Trophoblast cell (in vitro differentiated cells and primary cell): ENCODE measurements around the gene APOBEC3B.
"Not testable (repeated sequence)": the region's sequence is repeated elsewhere in the genome, so short reads cannot be mapped to it uniquely, and the experiment has no call there.

ENCODE experiments used
- DNase-seq, 2 donors: peaks; one replicate each; pipeline ENCODE4 v3.0.0-alpha.2; 2016
- H2AFZ ChIP-seq: 2 replicates; pipeline ENCODE4 v1.6.1; 2013; ENCODE audit warnings: low read length, moderate library complexity, mild to moderate bottlenecking; ENCODE audit not compliant: insufficient read depth, poor library complexity
- H2AK5ac ChIP-seq: 2 replicates; pipeline ENCODE4 v1.6.1; 2013; ENCODE audit warnings: mild to moderate bottlenecking, low read length
- H2BK120ac ChIP-seq: 2 replicates; pipeline ENCODE4 v1.6.1; 2013; ENCODE audit warnings: low read length, mild to moderate bottlenecking, moderate library complexity; ENCODE audit not compliant: insufficient read depth, poor library complexity
- H2BK12ac ChIP-seq: 2 replicates; pipeline ENCODE4 v1.6.1; 2013; ENCODE audit warnings: mild to moderate bottlenecking, low read length, moderate library complexity
- H2BK5ac ChIP-seq: 2 replicates; pipeline ENCODE4 v1.6.1; 2013; ENCODE audit warnings: low read length, low read depth, moderate library complexity, mild to moderate bottlenecking; ENCODE audit not compliant: poor library complexity
- H3K14ac ChIP-seq: 2 replicates; pipeline ENCODE4 v1.6.1; 2013; ENCODE audit warnings: mild to moderate bottlenecking, low read length
- H3K18ac ChIP-seq: 2 replicates; pipeline ENCODE4 v1.6.1; 2013; ENCODE audit warnings: mild to moderate bottlenecking, low read length
- H3K23ac ChIP-seq: 2 replicates; pipeline ENCODE4 v1.6.1; 2013; ENCODE audit warnings: low read length
- H3K27ac ChIP-seq: 2 replicates; pipeline ENCODE4 v1.5.1; 2013; ENCODE audit warnings: low read depth, mild to moderate bottlenecking, inconsistent platforms, low read length, moderate library complexity
- H3K27me3 ChIP-seq: 2 replicates; pipeline ENCODE4 v1.6.1; 2013; ENCODE audit warnings: inconsistent platforms, mild to moderate bottlenecking, low read length, moderate library complexity; ENCODE audit not compliant: insufficient read depth
- H3K36me3 ChIP-seq, 2 experiments: 1 replicate in 1 of 2; 2 replicates in 1 of 2; pipeline ENCODE4 v1.6.1; 2013; ENCODE audit warnings: low read length in 2 of 2, mild to moderate bottlenecking in 2 of 2, moderate library complexity in 1 of 2; ENCODE audit not compliant: insufficient read depth in 2 of 2, control insufficient read depth in 1 of 2
- H3K4ac ChIP-seq: 2 replicates; pipeline ENCODE4 v1.6.1; 2013; ENCODE audit warnings: low read depth, mild to moderate bottlenecking, low read length, moderate library complexity
- H3K4me1 ChIP-seq, 2 experiments: 1 replicate in 1 of 2; 2 replicates in 1 of 2; pipeline ENCODE4 v1.6.1; 2013; ENCODE audit warnings: low read length in 2 of 2, mild to moderate bottlenecking in 2 of 2, moderate library complexity in 1 of 2; ENCODE audit not compliant: insufficient read depth in 2 of 2, control insufficient read depth in 1 of 2
- H3K4me2 ChIP-seq: 2 replicates; pipeline ENCODE4 v1.6.1; 2013; ENCODE audit warnings: inconsistent platforms, mild to moderate bottlenecking, low read length, moderate library complexity
- H3K4me3 ChIP-seq: 2 replicates; pipeline ENCODE4 v1.5.1; 2013; ENCODE audit warnings: mild to moderate bottlenecking, low read depth, low read length, inconsistent platforms
- H3K79me1 ChIP-seq: one replicate; pipeline ENCODE4 v1.6.1; 2013; ENCODE audit warnings: low read length
- H3K79me2 ChIP-seq: 2 replicates; pipeline ENCODE4 v1.6.1; 2013; ENCODE audit warnings: low read length, mild to moderate bottlenecking; ENCODE audit not compliant: control insufficient read depth, insufficient read depth, poor library complexity
- H3K9ac ChIP-seq: 2 replicates; pipeline ENCODE4 v1.6.1; 2013; ENCODE audit warnings: mild to moderate bottlenecking, low read length
- H3K9me3 ChIP-seq: 2 replicates; pipeline ENCODE4 v1.6.1; 2013; ENCODE audit warnings: low read depth, mild to moderate bottlenecking, control low read depth, inconsistent platforms, low read length; ENCODE audit not compliant: insufficient read depth
- H4K12ac ChIP-seq: 2 replicates; pipeline ENCODE4 v1.6.1; 2013; ENCODE audit warnings: low read depth, mild to moderate bottlenecking, low read length, moderate library complexity
- H4K8ac ChIP-seq: 2 replicates; pipeline ENCODE4 v1.6.1; 2013; ENCODE audit warnings: low read depth, mild to moderate bottlenecking, low read length, moderate library complexity
- H4K91ac ChIP-seq: one replicate; pipeline ENCODE4 v1.6.1; 2013; ENCODE audit warnings: low read depth, mild to moderate bottlenecking, low read length, moderate library complexity
- WGBS: extraction: QIAGEN DNeasy Blood & Tissue Kit; methylation state at CpG from one replicate; pipeline ENCODE4 v1.1.7; 2013; ENCODE audit warnings: missing lambda C conversion rate; ENCODE audit not compliant: insufficient read length, insufficient coverage; ENCODE audit errors: extremely low coverage; 5-methylcytosine and 5-hydroxymethylcytosine counted together

Gene APOBEC3B

DNA sequence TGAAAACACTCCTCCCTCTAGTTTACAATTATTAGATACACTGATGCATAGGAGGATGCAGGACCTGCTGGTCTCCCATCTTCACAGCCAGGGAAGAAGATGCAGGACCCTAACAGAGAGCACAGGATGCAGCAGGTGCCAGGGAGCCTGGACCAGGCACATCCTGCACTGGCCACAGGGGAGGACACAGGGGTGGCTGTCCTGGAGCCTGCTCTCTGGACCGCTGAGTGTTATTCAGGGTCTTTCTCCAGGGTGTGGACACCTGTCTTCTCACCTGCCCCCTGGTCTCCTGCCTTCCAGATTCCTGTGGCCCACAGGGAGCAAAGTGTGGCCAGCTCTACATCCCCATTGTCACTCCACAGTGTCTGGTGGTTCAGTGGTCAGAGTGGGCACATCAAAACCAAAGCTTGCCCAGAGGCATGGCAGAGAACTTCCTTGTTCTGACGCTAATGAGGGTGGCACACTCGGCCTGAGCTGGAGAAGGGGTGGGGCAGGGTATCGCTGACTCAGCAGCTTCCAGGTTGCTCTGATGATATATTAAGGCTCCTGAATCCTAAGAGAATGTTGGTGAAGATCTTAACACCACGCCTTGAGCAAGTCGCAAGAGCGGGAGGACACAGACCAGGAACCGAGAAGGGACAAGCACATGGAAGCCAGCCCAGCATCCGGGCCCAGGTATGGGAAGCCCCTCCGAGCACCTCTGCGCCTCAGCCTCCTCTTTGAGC, 24.9 kb upstream of the APOBEC3B start, which contains the start of gene APOBEC3A:
Gene APOBEC3A (plus strand): TSS at position 564 of the 725 bp plus-strand sequence. CDS start 83 bp downstream, at position 647.
- Histone ChIP-seq H2BK120ac (no peak within 1 kb of the TSS), H3K14ac (no peak within 1 kb of the TSS), H2AFZ (no peak within 1 kb of the TSS), H3K18ac (no peak within 1 kb of the TSS), H3K79me1 (no peaks in the 10 kb centered on the region), H3K9me3 (peaks cover 4% of the 10 kb centered on the region), H3K27ac (no peak within 1 kb of the TSS), H2BK12ac (no peak within 1 kb of the TSS), H3K23ac (no peak within 1 kb of the TSS), H3K4ac (no peak within 1 kb of the TSS), H3K36me3 (no peaks in the 10 kb centered on the region), H3K27me3 (no peaks in the 10 kb centered on the region), H2AK5ac (no peak within 1 kb of the TSS), H4K91ac (no peak within 1 kb of the TSS), H2BK5ac (no peak within 1 kb of the TSS), H3K4me1 (no peaks in the 10 kb centered on the region), H3K4me3 (no peak within 1 kb of the TSS), H3K9ac (no peak within 1 kb of the TSS), H4K8ac (no peak within 1 kb of the TSS), H3K79me2 (no peaks in the 10 kb centered on the region), H4K12ac (no peak within 1 kb of the TSS), H3K4me2 (no peak within 1 kb of the TSS)
- WGBS, result no CpG with 5 or more reads among the region's 11 CpGs
- no peak for DNase-seq

GRCh38 chr22:38957808-38958650, 24.1 kb upstream of the APOBEC3B start:
- Histone ChIP-seq H3K14ac (no peak overlapping the region), H3K79me1 (no peaks in the 10 kb centered on the region), H4K91ac (no peak overlapping the region), H4K8ac (no peak overlapping the region), H3K4ac (no peak overlapping the region), H4K12ac (no peak overlapping the region), H2BK5ac (no peak overlapping the region), H3K9ac (no peak overlapping the region), H2BK12ac (no peak overlapping the region), H3K4me2 (no peak overlapping the region), H3K18ac (no peak overlapping the region), H3K79me2 (no peaks in the 10 kb centered on the region), H3K36me3 (no peaks in the 10 kb centered on the region), H3K4me3 (no peak overlapping the region), H3K23ac (no peak overlapping the region), H2BK120ac (no peak overlapping the region), H2AFZ (no peak overlapping the region), H3K27me3 (no peaks in the 10 kb centered on the region), H3K4me1 (no peaks in the 10 kb centered on the region), H2AK5ac (no peak overlapping the region), H3K9me3 (peaks cover 4% of the 10 kb centered on the region), H3K27ac (no peak overlapping the region)
- no peak for DNase-seq
- WGBS, result no CpG with 5 or more reads among the region's 6 CpGs

GRCh38 chr22:38958651-38958943, 23.6 kb upstream of the APOBEC3B start:
- not testable (repeated sequence) for H4K8ac ChIP-seq, H2AFZ ChIP-seq, H3K18ac ChIP-seq, H3K4ac ChIP-seq, H2AK5ac ChIP-seq, H3K27ac ChIP-seq, H2BK12ac ChIP-seq, DNase-seq, H2BK120ac ChIP-seq, H3K27me3 ChIP-seq, H3K4me2 ChIP-seq, H3K79me1 ChIP-seq, H3K23ac ChIP-seq, H3K4me3 ChIP-seq, H2BK5ac ChIP-seq, H3K9ac ChIP-seq, H3K4me1 ChIP-seq, H4K12ac ChIP-seq, H3K9me3 ChIP-seq, H3K36me3 ChIP-seq, H3K14ac ChIP-seq, H4K91ac ChIP-seq, H3K79me2 ChIP-seq

- no peak overlapping the region for H2AFZ ChIP-seq
- no peak for DNase-seq
- no peak overlapping the region for H4K91ac ChIP-seq
- H3K18ac ChIP-seq, result no peak overlapping the region
- no peak overlapping the region for H2AK5ac ChIP-seq
- H2BK12ac ChIP-seq, result no peak overlapping the region
- H3K4ac ChIP-seq, result no peak overlapping the region
- H2BK120ac ChIP-seq, result no peak overlapping the region
- no peaks in the 10 kb centered on the region for H3K4me1 ChIP-seq
- H3K79me2 ChIP-seq, result no peaks in the 10 kb centered on the region
- no peak overlapping the region for H4K12ac ChIP-seq
- H3K4me3 ChIP-seq, result no peak overlapping the region
- H4K8ac ChIP-seq, result no peak overlapping the region
- WGBS, result no CpG with 5 or more reads among the region's 8 CpGs
- H3K79me1 ChIP-seq, result no peaks in the 10 kb centered on the region
- H3K14ac ChIP-seq, result no peak overlapping the region
- H2BK5ac ChIP-seq, result no peak overlapping the region
- no peak overlapping the region for H3K9ac ChIP-seq
- H3K4me2 ChIP-seq, result no peak overlapping the region
- no peak overlapping the region for H3K27ac ChIP-seq
- H3K36me3 ChIP-seq, result no peaks in the 10 kb centered on the region
- no peaks in the 10 kb centered on the region for H3K27me3 ChIP-seq
- H3K9me3 ChIP-seq, result peaks cover 2% of the 10 kb centered on the region
- H3K23ac ChIP-seq, result no peak overlapping the region
Observed at GRCh38 chr22:38959590-38959989, 22.6 kb upstream of the APOBEC3B start.
